HCT116 (cell line): ENCODE results near the gene LINGO3. TPM values are rescaled to one million over a fixed set of nuclear protein-coding genes. Genes with fewer than 3 reads are reported as not detected.

Source experiments
- ATAC-seq: fragments of 200-7000 bp; cut with Tn5 transposase; 2 replicates; pipeline ENCODE4 v1.9.1; 2020; ENCODE audit warnings: mild to moderate bottlenecking, moderate library complexity
- BruUV-seq: library from RNA; stranded (reverse); fragments of 400-500 nt; replicated peaks from 2 replicates; lab custom pipeline; 2021; lab: Mats Ljungman, UMichigan
- CTCF ChIA-PET: fragments of 300-600 bp; sonication (Branson Sonifier 250); formaldehyde crosslinking; loops from one replicate; lab custom pipeline; 2021; ENCODE audit warnings: antibody characterized with exemption; lab: Charles Lee
- POLR2A ChIA-PET: fragments of 300-600, 350-600 bp; sonication (Branson Sonifier 250); formaldehyde crosslinking; loops from one replicate; lab custom pipeline; 2021; ENCODE audit warnings: antibody characterized with exemption; lab: Charles Lee
- RAD21 ChIA-PET, 2 experiments: fragments of 300-600 bp; sonication (Branson Sonifier 250); formaldehyde crosslinking; loops; one replicate each; lab custom pipeline; 2023; ENCODE audit warnings: low total read pairs in 2 of 2; ENCODE audit not compliant: uncharacterized antibody in 2 of 2, unreplicated experiment in 2 of 2, low non-redundant PET in 1 of 2; lab: Charles Lee
- DNase-seq: peaks from one replicate; pipeline ENCODE4 v3.0.0-alpha.2; 2010; ENCODE audit warnings: low read depth, low spot score
- H2AFZ ChIP-seq: fragments of 200-600 bp; shearing (Covaris generic), sonication (generic); 2 replicates; pipeline ENCODE4 v1.6.1; 2017; ENCODE audit warnings: low read depth, mixed run types, mixed read lengths, antibody characterized with exemption, low read length; ENCODE audit not compliant: poor library complexity, severe bottlenecking
- H3K27ac ChIP-seq: 2 replicates; pipeline ENCODE4 v1.5.1; 2012; ENCODE audit warnings: low read depth, low read length
- H3K27me3 ChIP-seq: fragments of 200-600 bp; sonication (generic); 2 replicates; pipeline ENCODE4 v1.6.1; 2016; ENCODE audit warnings: mixed run types, low read length, mixed read lengths; ENCODE audit not compliant: insufficient read depth
- H3K36me3 ChIP-seq, 2 experiments: fragments of 200-500 bp in 1 of 2; fragments of 200-600 bp in 1 of 2; sonication (Bioruptor generic) in 1 of 2; sonication (generic) in 1 of 2; 2 replicates each; pipeline versions ENCODE4 v1.5.1 to v1.6.1; 2014 to 2016; ENCODE audit warnings: low read length in 2 of 2, inconsistent platforms in 1 of 2, mixed read lengths in 1 of 2, mixed run types in 1 of 2; ENCODE audit not compliant: insufficient read depth in 2 of 2, control insufficient read depth in 1 of 2
- H3K4me1 ChIP-seq, 2 experiments: fragments of 200-600 bp in 1 of 2; sonication (generic) in 1 of 2; 2 replicates each; pipeline versions ENCODE4 v1.5.1 to v1.6.1; 2012 to 2017; ENCODE audit warnings: low read length in 2 of 2, inconsistent platforms in 1 of 2, mild to moderate bottlenecking in 1 of 2, mixed read lengths in 1 of 2, mixed run types in 1 of 2, moderate library complexity in 1 of 2; ENCODE audit not compliant: insufficient read depth in 2 of 2, control insufficient read depth in 1 of 2
- H3K4me2 ChIP-seq: fragments of 200-600 bp; sonication (generic); 2 replicates; pipeline ENCODE4 v1.6.1; 2017; ENCODE audit warnings: mixed run types, low read length, mixed read lengths
- H3K4me3 ChIP-seq, 2 experiments: fragments of 200-600 bp in 1 of 2; sonication (generic) in 1 of 2; replicated peaks in 1 of 2; 2 replicates each; pipeline ENCODE4 v1.5.1; 2011 to 2016; ENCODE audit warnings: low read length in 2 of 2, control low read depth in 1 of 2, low read depth in 1 of 2, mild to moderate bottlenecking in 1 of 2, mixed read lengths in 1 of 2, mixed run types in 1 of 2
- H3K79me2 ChIP-seq: fragments of 200-600 bp; sonication (generic); 2 replicates; pipeline ENCODE4 v1.6.1; 2017; ENCODE audit warnings: mild to moderate bottlenecking, mixed run types, low read length, moderate library complexity, mixed read lengths; ENCODE audit not compliant: insufficient read depth
- H3K9ac ChIP-seq: fragments of 200-600 bp; sonication (generic); 2 replicates; pipeline ENCODE4 v1.6.1; 2016; ENCODE audit warnings: low read length, mixed read lengths
- H3K9me2 ChIP-seq: fragments of 200-600 bp; sonication (generic), shearing (Covaris generic); 2 replicates; pipeline ENCODE4 v1.6.1; 2017; ENCODE audit warnings: mixed run types, mild to moderate bottlenecking, moderate library complexity; ENCODE audit not compliant: insufficient read depth
- H3K9me3 ChIP-seq, 2 experiments: fragments of 200-500 bp in 1 of 2; fragments of 200-600 bp in 1 of 2; sonication (Bioruptor generic) in 1 of 2; sonication (generic) in 1 of 2; 2 replicates each; pipeline ENCODE4 v1.6.1; 2014 to 2017; ENCODE audit warnings: low read length in 2 of 2, mixed read lengths in 2 of 2, inconsistent platforms in 1 of 2, low read depth in 1 of 2, mild to moderate bottlenecking in 1 of 2, mixed run types in 1 of 2, moderate library complexity in 1 of 2; ENCODE audit not compliant: control insufficient read depth in 1 of 2, insufficient read depth in 1 of 2
- H4K20me1 ChIP-seq: fragments of 200-600 bp; sonication (generic), shearing (Covaris generic); 2 replicates; pipeline ENCODE4 v1.6.1; 2017; ENCODE audit warnings: mixed run types, mild to moderate bottlenecking, moderate library complexity; ENCODE audit not compliant: insufficient read depth
- ATF3 ChIP-seq: IDR thresholded peaks from 2 replicates; pipeline ENCODE4 v1.6.1; 2012
- CBX3 ChIP-seq: IDR thresholded peaks from 2 replicates; pipeline ENCODE4 v1.6.1; 2012; ENCODE audit warnings: low read depth
- ELF1 ChIP-seq: IDR thresholded peaks from 2 replicates; pipeline ENCODE4 v1.6.1; 2012; ENCODE audit warnings: low read depth, borderline replicate concordance
- EZH2phosphoT487 ChIP-seq: fragments of 200-600 bp; IDR thresholded peaks from 2 replicates; pipeline ENCODE4 v1.6.1; 2018; ENCODE audit warnings: antibody characterized with exemption, borderline replicate concordance
- FOSL1 ChIP-seq: IDR thresholded peaks from 2 replicates; pipeline ENCODE4 v1.6.1; 2012; ENCODE audit warnings: low read depth
- POLR2AphosphoS5 ChIP-seq: IDR thresholded peaks from 2 replicates; pipeline ENCODE4 v1.6.1; 2011; ENCODE audit warnings: mild to moderate bottlenecking, low read depth, low read length, moderate library complexity
- RAD21 ChIP-seq: IDR thresholded peaks from 2 replicates; pipeline ENCODE4 v1.6.1; 2012; ENCODE audit warnings: low read depth, mild to moderate bottlenecking
- REST ChIP-seq: IDR thresholded peaks from 2 replicates; pipeline ENCODE4 v1.6.1; 2012; ENCODE audit warnings: low read depth
- SIN3A ChIP-seq: IDR thresholded peaks from 2 replicates; pipeline ENCODE4 v1.6.1; 2012; ENCODE audit warnings: low read depth
- SRF ChIP-seq: IDR thresholded peaks from 2 replicates; pipeline ENCODE4 v1.6.1; 2012; ENCODE audit warnings: low read depth
- TCF7L2 ChIP-seq: IDR thresholded peaks from 2 replicates; pipeline ENCODE4 v1.7.0; 2011; ENCODE audit warnings: borderline replicate concordance, inconsistent platforms; ENCODE audit not compliant: insufficient read depth, insufficient read length; ENCODE audit errors: extremely low read depth
- ZBTB33 ChIP-seq: IDR thresholded peaks from 2 replicates; pipeline ENCODE4 v1.6.1; 2011; ENCODE audit warnings: mild to moderate bottlenecking, low read length, moderate library complexity; ENCODE audit not compliant: insufficient replicate concordance; ENCODE audit errors: extremely low read depth
- intact Hi-C: fragments of 100-400 bp; cut with micrococcal nuclease; formaldehyde crosslinking; loops from 2 replicates; pipeline ENCODE4 v1.10.0; 2022
- total RNA-seq: library from RNA; stranded (reverse); gene quantifications from one replicate; pipeline ENCODE4 v1.2.1, GENCODE V29; 2021; ENCODE audit not compliant: unreplicated experiment
- TF ChIP-seq, protein P1 (sequence below): IDR thresholded peaks from 2 replicates; pipeline ENCODE4 v1.6.1; 2012

Gene LINGO3
- total RNA-seq, 1 experiment from 2014 or later, result not detected

DNA sequence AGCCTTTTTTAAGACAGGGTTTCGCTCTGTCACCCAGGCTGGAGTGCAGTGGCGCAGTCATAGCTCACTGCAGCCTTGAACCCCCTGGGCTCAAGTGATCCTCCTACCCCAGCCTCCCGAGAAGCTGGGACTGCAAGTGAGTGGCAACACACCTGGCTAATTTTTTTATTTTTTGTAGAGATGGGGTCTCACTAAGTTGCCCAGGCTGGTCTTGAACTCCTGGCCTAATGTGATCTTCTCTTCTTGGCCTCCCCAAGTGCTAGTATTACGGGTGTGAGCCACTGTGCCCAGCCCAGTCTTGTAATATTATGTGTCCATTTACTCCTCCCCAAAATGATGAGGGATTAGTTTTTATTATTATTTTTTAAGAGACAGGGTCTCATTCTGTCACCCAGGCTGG, 3.1 kb upstream of the LINGO3 start:
- intact Hi-C loops, result no loop called here
- no peak overlapping the region for H3K4me2 ChIP-seq
- BruUV-seq, result no TSS peak
- no peaks in the 10 kb centered on the region for H3K79me2 ChIP-seq
- DNase-seq (no peak), ATAC-seq (no peak)
- no peaks in the 10 kb centered on the region; a peak in 1 of 4 replicates for H3K9me3 ChIP-seq
- no peaks in the 10 kb centered on the region for H3K9me2 ChIP-seq
- H3K27me3 ChIP-seq, result no peaks in the 10 kb centered on the region
- no peak overlapping the region for H3K9ac ChIP-seq
- no peaks in the 10 kb centered on the region for H4K20me1 ChIP-seq
- ChIA-PET CTCF (interaction anchor here (1.4 kb wide), 1 partner anchor 50 kb away, joined by 4 read pairs; no protein-coding TSS in a partner anchor), POLR2A (no interaction called here)
- H3K36me3 ChIP-seq, result no peaks in the 10 kb centered on the region
- H2AFZ ChIP-seq, result no peak overlapping the region
- H3K4me1 ChIP-seq, result peaks cover 7 to 12% of the 10 kb centered on the region in 2 experiments
- H3K4me3 ChIP-seq, result no peak overlapping the region
- TF ChIP-seq CBX3 (no peak), POLR2AphosphoS5 (no peak), SRF (no peak), REST (no peak), RAD21 (no peak), EZH2phosphoT487 (no peak), SIN3A (no peak), FOSL1 (no peak), TCF7L2 (no peak), ELF1 (no peak), ATF3 (no peak), ZBTB33 (no peak)
- TF ChIP-seq, protein P1, sequence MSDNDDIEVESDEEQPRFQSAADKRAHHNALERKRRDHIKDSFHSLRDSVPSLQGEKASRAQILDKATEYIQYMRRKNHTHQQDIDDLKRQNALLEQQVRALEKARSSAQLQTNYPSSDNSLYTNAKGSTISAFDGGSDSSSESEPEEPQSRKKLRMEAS, result no peak
- TF ChIP-seq, all 23 proteins: peak for 0
- H3K27ac ChIP-seq, result no peak overlapping the region
- RAD21 ChIA-PET, result no interaction called here
